Body of pancreas (tissue), 4 donors: Measurements from ENCODE around the gene GNPDA2. TPM values are rescaled to one million over a fixed set of nuclear protein-coding genes. Genes with fewer than 3 reads are reported as not detected.

Experiments used
- ATAC-seq: fragments of 150-250 bp; one replicate; pipeline ENCODE4 v1.9.1; 2016
- DNase-seq, 4 donors: peaks; one replicate each; pipeline ENCODE4 v3.0.0-alpha.2; 2019
- H3K27ac ChIP-seq, 4 donors: fragments of 200-600 bp; sonication (generic); 1 replicate in 3 of 4; 2 replicates in 1 of 4; pipeline versions ENCODE4 v1.5.1 to v1.6.1; 2016 to 2019; ENCODE audit warnings: mild to moderate bottlenecking in 1 of 4, mixed read lengths in 1 of 4, moderate library complexity in 1 of 4
- H3K27me3 ChIP-seq, 2 donors: fragments of 200-600 bp; sonication (generic); one replicate each; pipeline ENCODE4 v1.6.0; 2016; ENCODE audit warnings: mild to moderate bottlenecking in 1 of 2
- H3K36me3 ChIP-seq, 2 donors: fragments of 200-600 bp; sonication (generic); replicated peaks in 1 of 2; 2 replicates each; pipeline ENCODE4 v1.5.1; 2016; ENCODE audit warnings: low read depth in 2 of 2; ENCODE audit not compliant: insufficient read depth in 1 of 2
- H3K4me1 ChIP-seq: fragments of 200-600 bp; sonication (generic); one replicate; pipeline ENCODE4 v1.6.0; 2016
- H3K4me3 ChIP-seq, 2 donors: fragments of 200-600 bp; sonication (generic); 1 replicate in 1 of 2; 2 replicates in 1 of 2; pipeline ENCODE4 v1.5.1; 2016 to 2019
- H3K9me3 ChIP-seq, 3 donors: fragments of 200-600 bp; sonication (generic); 1 replicate in 2 of 3; 2 replicates in 1 of 3; pipeline ENCODE4 v1.5.1; 2016
- CTCF ChIP-seq, 7 experiments: fragments of 450-650 bp in 4 of 7; fragments of 200-600 bp in 3 of 7; sonication (generic) in 3 of 7; IDR thresholded peaks; one replicate each; pipeline ENCODE4 v1.5.1; 2016 to 2019; ENCODE audit warnings: antibody characterized with exemption in 7 of 7
- POLR2A ChIP-seq, 3 donors: fragments of 450-650 bp; IDR thresholded peaks; one replicate each; pipeline ENCODE4 v1.6.1; 2016; ENCODE audit warnings: antibody characterized with exemption in 3 of 3, mild to moderate bottlenecking in 2 of 3
- WGBS, 2 donors: methylation state at CpG; one replicate each; pipeline ENCODE4 v1.1.5; 2017; 5-methylcytosine and 5-hydroxymethylcytosine counted together
- intact Hi-C: fragments of 100-400 bp; cut with DNase I; formaldehyde crosslinking; loops from one replicate; pipeline ENCODE4 v1.15.1; 2023
- total RNA-seq, 2 donors: library from RNA; depleted of rRNA; stranded (reverse); fragments of >200 nt; gene quantifications; one replicate each; pipeline ENCODE4 v1.1.0, GENCODE V29; 2016

Gene GNPDA2
- total RNA-seq, 2 donors from 2014 or later: 8.6 to 17.6 TPM

GRCh38 chr4:44722001-44722400, 4.4 kb downstream of the GNPDA2 start:
- Histone ChIP-seq H3K9me3 (no peaks in the 10 kb centered on the region), H3K4me1 (peaks cover 12% of the 10 kb centered on the region), H3K27ac (no peak overlapping the region), H3K4me3 (no peak overlapping the region), H3K27me3 (no peaks in the 10 kb centered on the region), H3K36me3 (no peaks in the 10 kb centered on the region)
- WGBS, 2 donors: 86 to 90% methylated on average over 3 of the region's 3 CpGs
- TF ChIP-seq CTCF (IDR thresholded peaks at IDR 0.05) (no peak), POLR2A (IDR thresholded peaks at IDR 0.05) (no peak)
- DNase-seq (no peak), ATAC-seq (no peak)
- intact Hi-C loops: no loop called here

DNA sequence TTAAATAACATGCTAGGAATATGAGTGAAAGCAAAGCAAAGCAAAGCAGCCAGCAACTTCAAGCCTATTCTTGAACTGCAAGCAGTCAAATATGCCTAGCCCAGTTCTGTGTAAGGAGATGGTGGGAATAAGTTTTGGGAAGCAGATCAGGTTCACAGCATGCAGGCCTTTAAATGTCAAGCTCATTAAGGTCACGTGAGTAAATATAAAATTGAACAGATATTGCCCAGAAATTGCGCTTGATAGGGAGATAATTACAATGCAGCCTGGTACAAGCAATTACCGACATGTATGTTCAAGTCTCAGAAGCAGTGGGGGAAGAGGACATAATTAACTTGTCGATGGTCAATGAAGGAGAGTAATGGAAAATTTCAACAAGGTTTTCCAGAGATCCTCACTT, 6.0 kb downstream of the GNPDA2 start:
- no peaks in the 10 kb centered on the region for H3K27me3 ChIP-seq
- no peak overlapping the region for H3K27ac ChIP-seq
- intact Hi-C loops: no loop called here
- no peak overlapping the region for H3K4me3 ChIP-seq
- no peaks in the 10 kb centered on the region for H3K36me3 ChIP-seq
- DNase-seq (no peak), ATAC-seq (no peak)
- H3K9me3 ChIP-seq: no peaks in the 10 kb centered on the region
- TF ChIP-seq CTCF (IDR thresholded peaks at IDR 0.05) (no peak), POLR2A (IDR thresholded peaks at IDR 0.05) (no peak)
- H3K4me1 ChIP-seq: peaks cover 8% of the 10 kb centered on the region
- 88 to 91% methylated on average over 4 of the region's 4 CpGs for WGBS, 2 donors

- intact Hi-C loops: no loop called here
- Histone ChIP-seq H3K4me3 (no peak overlapping the region), H3K9me3 (no peaks in the 10 kb centered on the region), H3K4me1 (peaks cover 9% of the 10 kb centered on the region), H3K36me3 (no peaks in the 10 kb centered on the region), H3K27ac (no peak overlapping the region), H3K27me3 (no peaks in the 10 kb centered on the region)
- WGBS, 2 donors: 54 to 58% methylated on average over 5 of the region's 5 CpGs
- no peak for ATAC-seq
- no peak for TF ChIP-seq POLR2A (IDR thresholded peaks at IDR 0.05)
- TF ChIP-seq CTCF (IDR thresholded peaks at IDR 0.05): no peak
- no peak for DNase-seq
Measured at GRCh38 chr4:44716597-44716996, 9.8 kb downstream of the GNPDA2 start.

GRCh38 chr4:44713125-44713524, 13.2 kb downstream of the GNPDA2 start:
- Histone ChIP-seq H3K4me1 (peaks cover 9% of the 10 kb centered on the region), H3K27ac (no peak overlapping the region), H3K36me3 (no peaks in the 10 kb centered on the region), H3K9me3 (no peaks in the 10 kb centered on the region), H3K27me3 (no peaks in the 10 kb centered on the region), H3K4me3 (no peak overlapping the region)
- ATAC-seq: no peak
- no peak for TF ChIP-seq POLR2A (IDR thresholded peaks at IDR 0.05)
- TF ChIP-seq CTCF (IDR thresholded peaks at IDR 0.05): no peak
- intact Hi-C loops: no loop called here
- no peak for DNase-seq
- 88 to 95% methylated on average over 1 of the region's 1 CpG for WGBS, 2 donors

GRCh38 chr4:44704673-44705072, 21.7 kb downstream of the GNPDA2 start:
- Histone ChIP-seq H3K9me3 (no peaks in the 10 kb centered on the region), H3K4me3 (no peak overlapping the region), H3K4me1 (peaks cover 10% of the 10 kb centered on the region), H3K36me3 (peaks cover 0 to 2% of the 10 kb centered on the region in 2 donors), H3K27me3 (no peaks in the 10 kb centered on the region), H3K27ac (no peak overlapping the region)
- no peak for TF ChIP-seq CTCF (IDR thresholded peaks at IDR 0.05)
- TF ChIP-seq POLR2A (IDR thresholded peaks at IDR 0.05): no peak
- WGBS, 2 donors: 85 to 92% methylated on average over 4 of the region's 4 CpGs
- ATAC-seq: no peak
- no peak for DNase-seq
- intact Hi-C loops: no loop called here
